HL-60 (cell line): ENCODE results near the gene CRYBG2.

Source experiments
- DNase-seq, 2 experiments: peaks; one replicate each; pipeline ENCODE4 v3.0.0-alpha.2; 2010 to 2020; ENCODE audit warnings: low read depth in 1 of 2, low spot score in 1 of 2
- H3K27ac ChIP-seq: fragments of 250-450 bp; sonication (Bioruptor Pico); replicated peaks from 2 replicates; pipeline ENCODE4 v1.5.1; 2020; ENCODE audit warnings: mild to moderate bottlenecking, moderate library complexity
- H3K27me3 ChIP-seq: fragments of 250-450 bp; sonication (Bioruptor Pico); 2 replicates; pipeline ENCODE4 v1.5.1; 2021; ENCODE audit warnings: mild to moderate bottlenecking, moderate library complexity; ENCODE audit not compliant: insufficient read depth, poor library complexity, severe bottlenecking
- H3K4me3 ChIP-seq: replicated peaks from 2 replicates; pipeline ENCODE4 v1.5.1; 2011; ENCODE audit warnings: mild to moderate bottlenecking, control low read depth, low read length; ENCODE audit not compliant: insufficient read depth
- GABPA ChIP-seq: IDR thresholded peaks from 2 replicates; pipeline ENCODE4 v1.6.1; 2012; ENCODE audit warnings: low read depth
- POLR2AphosphoS5 ChIP-seq: IDR thresholded peaks from 2 replicates; pipeline ENCODE4 v1.6.1; 2012; ENCODE audit warnings: low read depth
- REST ChIP-seq: IDR thresholded peaks from 2 replicates; pipeline ENCODE4 v1.6.1; 2012; ENCODE audit warnings: low read depth; ENCODE audit not compliant: insufficient replicate concordance
- SPI1 ChIP-seq: IDR thresholded peaks from 2 replicates; pipeline ENCODE4 v1.6.1; 2012; ENCODE audit warnings: low read depth, mild to moderate bottlenecking, borderline replicate concordance
- TF ChIP-seq, protein P1 (sequence below): IDR thresholded peaks from one replicate; pipeline ENCODE4 v1.5.1; 2011; ENCODE audit warnings: low read length, control low read depth, inconsistent platforms; ENCODE audit not compliant: insufficient read depth

The CRYBG2 gene

GRCh38 chr1:26277261-26277661 is 76.7 kb downstream of the CRYBG2 start:
- Histone ChIP-seq H3K27ac (peak overlapping the region; percentile 88), H3K27me3 (no peaks in the 10 kb centered on the region), H3K4me3 (no peak overlapping the region)
- TF ChIP-seq POLR2AphosphoS5 (no peak), SPI1 (no peak), GABPA (no peak), REST (no peak)
- TF ChIP-seq, protein P1, sequence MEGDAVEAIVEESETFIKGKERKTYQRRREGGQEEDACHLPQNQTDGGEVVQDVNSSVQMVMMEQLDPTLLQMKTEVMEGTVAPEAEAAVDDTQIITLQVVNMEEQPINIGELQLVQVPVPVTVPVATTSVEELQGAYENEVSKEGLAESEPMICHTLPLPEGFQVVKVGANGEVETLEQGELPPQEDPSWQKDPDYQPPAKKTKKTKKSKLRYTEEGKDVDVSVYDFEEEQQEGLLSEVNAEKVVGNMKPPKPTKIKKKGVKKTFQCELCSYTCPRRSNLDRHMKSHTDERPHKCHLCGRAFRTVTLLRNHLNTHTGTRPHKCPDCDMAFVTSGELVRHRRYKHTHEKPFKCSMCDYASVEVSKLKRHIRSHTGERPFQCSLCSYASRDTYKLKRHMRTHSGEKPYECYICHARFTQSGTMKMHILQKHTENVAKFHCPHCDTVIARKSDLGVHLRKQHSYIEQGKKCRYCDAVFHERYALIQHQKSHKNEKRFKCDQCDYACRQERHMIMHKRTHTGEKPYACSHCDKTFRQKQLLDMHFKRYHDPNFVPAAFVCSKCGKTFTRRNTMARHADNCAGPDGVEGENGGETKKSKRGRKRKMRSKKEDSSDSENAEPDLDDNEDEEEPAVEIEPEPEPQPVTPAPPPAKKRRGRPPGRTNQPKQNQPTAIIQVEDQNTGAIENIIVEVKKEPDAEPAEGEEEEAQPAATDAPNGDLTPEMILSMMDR = no peak
- DNase-seq = no peak

GRCh38 chr1:26276432-26276838 is 77.5 kb downstream of the CRYBG2 start:
- DNase-seq = no peak
- TF ChIP-seq POLR2AphosphoS5 = 0 out of 2 replicates have a peak, but pooled peaks have one; percentile 44
- no peak for TF ChIP-seq GABPA
- no peaks in the 10 kb centered on the region for H3K27me3 ChIP-seq
- H3K4me3 ChIP-seq = no peak overlapping the region
- H3K27ac ChIP-seq = peak overlapping the region; percentile 88

DNA sequence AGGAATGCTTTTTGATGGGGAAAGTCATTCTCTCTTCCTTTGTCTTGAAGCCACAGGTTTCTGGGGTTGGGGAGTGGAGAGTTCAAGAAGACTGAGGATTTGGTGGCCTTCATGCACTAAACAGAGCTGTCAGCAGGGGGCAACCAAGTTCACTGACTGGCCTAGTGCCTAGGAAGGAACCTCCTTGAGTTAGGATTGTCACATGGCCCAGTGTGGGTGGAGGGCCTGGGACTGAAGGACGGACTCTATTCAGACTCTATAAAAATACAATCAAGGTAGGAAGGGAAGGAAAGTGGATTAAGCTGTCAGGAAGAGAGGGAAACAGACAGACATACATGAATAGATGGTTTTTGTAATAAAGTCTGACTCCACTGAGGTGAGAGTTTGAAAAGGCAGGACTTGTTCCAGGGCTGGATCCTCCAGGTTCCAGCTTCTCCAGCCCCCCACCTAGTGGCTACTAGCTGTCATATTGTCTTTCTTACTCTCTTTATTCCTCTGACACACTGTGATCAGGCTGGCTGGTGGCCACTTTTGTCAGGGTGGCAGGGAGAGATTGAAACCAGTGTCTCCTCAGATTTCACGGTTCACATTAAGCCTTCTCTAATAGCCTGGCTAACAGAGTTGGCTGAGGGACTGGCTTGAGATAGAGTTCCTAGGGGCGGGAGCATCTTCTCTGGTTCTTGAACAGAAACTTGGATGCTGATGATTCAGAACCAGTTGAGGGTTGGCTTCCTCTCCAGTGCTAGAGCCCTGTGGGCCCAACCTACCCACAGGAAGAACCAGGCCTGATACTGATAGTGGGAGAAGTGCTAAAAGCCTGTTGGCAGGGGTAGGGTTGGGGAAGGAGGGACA is 78.1 kb downstream of the CRYBG2 start:
- Histone ChIP-seq H3K27ac (peak overlapping the region; percentile 88), H3K27me3 (no peaks in the 10 kb centered on the region), H3K4me3 (no peak overlapping the region)
- TF ChIP-seq GABPA (no peak), POLR2AphosphoS5 (no peak; the same call in 1 of the 2 replicates), REST (no peak), SPI1 (peak; percentile 7; the same call in 1 of the 2 replicates)
- TF ChIP-seq, protein P1 = peak; percentile 52
- DNase-seq = peak; percentile 90 to 91

DNA sequence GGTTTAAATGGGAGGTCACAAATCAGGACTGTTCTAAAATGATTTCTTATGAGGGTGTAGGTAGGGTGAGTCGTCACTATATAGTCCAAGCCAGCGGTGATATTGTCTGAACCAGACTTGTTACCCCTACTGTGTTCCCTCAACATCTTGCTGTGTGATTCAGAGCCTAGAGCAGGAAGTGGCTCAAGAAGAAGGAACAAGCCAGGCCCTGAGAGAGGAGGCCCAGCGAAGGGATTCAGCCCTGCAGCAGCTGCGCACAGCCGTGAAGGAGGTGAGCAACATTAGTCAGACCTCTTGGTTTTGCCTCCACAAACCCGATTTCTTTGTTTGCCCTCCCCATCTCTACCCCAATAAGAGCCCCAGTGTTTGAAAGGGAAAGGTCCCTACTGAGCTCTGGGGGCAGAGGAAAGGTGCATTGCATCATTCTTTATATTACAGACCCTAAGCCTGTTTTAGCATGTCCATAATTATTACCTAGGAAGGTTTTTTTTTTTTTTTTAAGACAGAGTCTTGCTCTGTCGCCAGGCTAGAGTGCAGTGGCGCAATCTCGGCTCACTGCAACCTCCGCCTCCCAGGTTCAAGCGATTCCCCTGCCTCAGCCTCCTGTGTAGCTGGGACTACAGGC is 79.0 kb downstream of the CRYBG2 start:
- TF ChIP-seq REST = no peak
- peak; percentile 49 for TF ChIP-seq POLR2AphosphoS5
- no peak for TF ChIP-seq GABPA
- TF ChIP-seq, protein P1 = no peak
- TF ChIP-seq SPI1 = peak; percentile 73
- Histone ChIP-seq H3K27ac (peak overlapping the region; percentile 88), H3K27me3 (no peaks in the 10 kb centered on the region), H3K4me3 (no peak overlapping the region)
- peak in 1 of 2 experiments; percentile 93 for DNase-seq
